Measurements from ENCODE around the gene CHRNA4.

GRCh38 chr20:63346131-63347080, 14.7 kb downstream of the CHRNA4 start:
- TF ChIP-seq CTCF (optimal IDR thresholded peaks at IDR 0.05 in 1 of 3, IDR thresholded peaks at IDR 0.05 in 1 of 3, conservative IDR thresholded peaks at IDR 0.05 in 1 of 3; ENCODE audit: extremely low read depth in 1 of 3, insufficient read depth in 2 of 3, low read length in 3 of 3) (no peak), EZH2 (IDR thresholded peaks at IDR 0.05; ENCODE audit: low read length) (no peak)
